HG03175 (cell line): ENCODE results near the gene LPAR3.
"Not testable (repeated sequence)": the region's sequence is repeated elsewhere in the genome, so short reads cannot be mapped to it uniquely, and the experiment has no call there.

Source experiments
- ATAC-seq: cut with Tn5 transposase; IDR thresholded peaks from one replicate; pipeline ENCODE4 v1.9.1; 2021; ENCODE audit warnings: mild to moderate bottlenecking, moderate library complexity; ENCODE audit not compliant: unreplicated experiment

The LPAR3 gene

DNA sequence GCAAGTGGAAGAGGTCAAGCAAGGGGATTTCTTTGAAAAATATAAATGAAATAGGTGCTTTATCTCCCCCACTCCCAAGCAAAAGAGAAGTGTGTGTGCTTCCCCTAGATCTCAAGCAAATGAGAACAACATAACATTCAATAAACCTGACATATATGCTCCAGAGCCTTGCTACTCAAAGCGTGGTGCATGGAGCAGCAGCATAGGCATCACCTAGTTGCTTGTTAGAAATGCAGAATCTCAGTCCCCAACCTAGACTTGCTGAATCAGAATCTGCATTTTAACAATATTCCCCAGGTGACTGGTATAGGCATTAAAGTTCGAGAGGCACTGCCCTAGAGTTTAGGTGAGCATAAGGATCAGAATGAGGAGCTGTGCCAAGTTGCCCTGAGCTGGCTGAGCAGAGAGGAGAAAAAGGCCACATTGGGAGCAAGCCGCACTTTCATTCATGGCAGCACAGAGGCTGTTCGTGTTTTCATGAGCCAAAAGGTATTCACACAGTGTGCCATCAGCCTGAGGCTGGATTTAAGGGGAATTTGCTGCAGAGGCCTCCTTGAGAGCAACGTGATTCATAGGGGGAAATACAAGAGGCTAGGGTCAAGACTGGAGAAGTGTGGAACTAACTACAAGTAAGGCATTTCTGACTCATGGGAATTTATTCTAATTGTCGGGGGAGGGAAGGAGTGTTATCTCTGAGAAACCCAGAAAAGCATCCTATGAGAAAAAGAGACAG is 14.3 kb upstream of the LPAR3 start:
- ATAC-seq: no peak

DNA sequence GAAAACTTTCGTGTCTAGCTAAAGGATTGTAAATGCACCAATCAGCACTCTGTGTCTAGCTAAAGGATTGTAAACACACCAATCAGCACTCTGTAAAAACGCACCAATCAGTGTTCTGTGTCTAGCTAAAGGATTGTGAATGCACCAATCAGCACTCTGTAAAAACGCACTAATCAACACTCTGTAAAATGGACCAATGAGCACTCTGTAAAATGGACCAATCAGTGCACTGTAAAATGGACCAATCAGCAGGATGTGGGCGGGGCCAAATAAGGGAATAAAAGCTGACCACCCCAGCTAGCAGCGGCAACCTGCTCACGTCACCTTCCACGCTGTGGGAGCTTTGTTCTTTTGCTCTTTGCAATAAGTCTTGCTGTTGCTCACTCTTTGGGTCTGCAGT is 9.7 kb upstream of the LPAR3 start:
- ATAC-seq: not testable (repeated sequence)

DNA sequence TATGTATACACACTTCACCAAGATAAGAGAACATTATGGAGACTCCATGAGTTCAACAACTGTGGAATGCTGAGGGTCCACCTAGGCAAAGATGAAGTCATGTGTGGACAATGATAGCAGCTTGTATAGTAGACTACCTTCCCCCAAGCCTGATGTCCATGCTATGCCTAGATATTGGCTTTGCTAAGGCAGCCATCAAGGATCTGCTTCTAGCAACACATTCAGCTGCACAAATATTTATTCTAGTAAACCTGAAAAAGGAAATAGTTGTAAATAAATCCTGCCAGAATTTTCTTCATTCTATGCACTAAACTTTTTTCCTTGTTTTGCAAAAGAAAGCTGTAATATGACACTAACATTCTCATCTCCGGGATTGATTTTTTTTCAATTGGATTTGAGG is 7.0 kb upstream of the LPAR3 start:
- no peak for ATAC-seq

DNA sequence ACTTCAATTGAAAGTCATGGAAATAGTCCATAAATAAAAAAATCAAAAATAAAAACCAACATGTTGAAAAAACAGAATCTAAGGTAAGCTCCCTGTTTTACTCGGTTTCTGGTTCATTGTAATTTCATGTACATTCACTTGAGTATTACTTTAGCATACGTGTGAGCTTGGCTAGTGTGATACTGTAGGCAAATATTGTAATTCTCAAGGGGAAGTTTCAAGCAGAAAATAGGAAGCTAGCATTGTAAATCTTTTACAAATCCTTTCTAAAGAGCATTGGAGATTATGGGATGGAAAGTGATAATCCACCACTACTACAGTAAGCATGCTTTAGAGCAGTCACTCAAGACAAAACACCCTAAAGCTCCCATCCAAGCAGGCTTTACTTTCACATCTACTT is 3.3 kb upstream of the LPAR3 start:
- ATAC-seq: peak; percentile 47

DNA sequence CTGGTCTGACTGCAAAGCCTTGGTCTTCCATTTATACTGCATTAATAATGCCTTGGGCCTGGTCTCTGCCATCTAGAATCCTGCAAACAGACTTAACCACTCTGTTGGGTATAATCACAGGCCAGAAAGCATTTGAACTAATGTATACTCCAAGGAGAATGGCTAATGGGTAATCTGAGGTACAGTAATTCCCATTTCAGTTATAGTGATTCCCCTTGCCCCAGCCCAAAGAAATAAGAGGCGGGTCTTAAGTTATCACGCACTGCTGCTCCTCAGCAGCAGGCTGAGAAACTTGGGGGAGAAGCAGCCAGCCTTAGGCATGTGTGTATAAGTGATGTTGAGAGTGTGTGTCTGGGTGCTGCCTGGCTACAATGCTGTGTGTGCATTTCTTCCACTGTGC is 2.4 kb downstream of the LPAR3 start:
- ATAC-seq: no peak

DNA sequence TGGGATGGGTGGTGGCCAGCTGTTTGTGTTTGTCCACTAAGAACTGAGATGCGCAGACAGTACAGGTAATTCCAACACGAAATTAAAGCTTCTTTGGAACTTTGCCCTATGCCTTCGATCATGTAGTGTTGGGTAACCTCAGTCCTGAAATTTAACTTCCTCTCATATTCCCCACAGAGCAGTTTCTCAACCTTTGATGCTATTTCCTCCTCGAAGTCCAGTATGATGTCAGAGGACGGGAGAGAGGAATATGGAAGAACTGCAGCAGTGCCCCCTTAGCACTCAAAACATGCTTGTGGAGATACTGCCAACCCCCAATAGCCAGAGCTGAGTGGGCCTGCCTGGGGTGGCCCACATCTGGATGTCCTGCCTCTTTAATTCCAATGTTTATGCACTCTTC is 3.6 kb downstream of the LPAR3 start:
- ATAC-seq: no peak

DNA sequence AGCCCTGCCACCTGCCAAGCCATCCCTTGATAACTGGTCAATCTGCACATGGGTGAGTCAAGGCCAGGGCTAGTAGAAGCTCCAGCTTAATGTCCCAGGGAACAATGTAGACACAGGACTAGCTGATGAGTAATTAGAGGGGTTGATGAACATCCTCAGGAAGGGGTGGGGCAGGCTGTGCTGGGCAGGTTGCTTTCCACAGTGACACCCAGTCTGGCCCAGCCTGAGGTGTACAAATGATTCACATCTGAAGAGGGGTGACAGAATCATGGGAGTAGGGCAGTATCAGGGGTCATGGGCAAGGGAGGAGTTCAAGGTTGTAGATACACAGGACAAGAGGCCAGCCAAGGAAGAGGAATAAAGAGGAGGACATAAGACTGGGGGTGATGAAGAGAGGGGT is 4.3 kb downstream of the LPAR3 start:
- ATAC-seq: no peak

DNA sequence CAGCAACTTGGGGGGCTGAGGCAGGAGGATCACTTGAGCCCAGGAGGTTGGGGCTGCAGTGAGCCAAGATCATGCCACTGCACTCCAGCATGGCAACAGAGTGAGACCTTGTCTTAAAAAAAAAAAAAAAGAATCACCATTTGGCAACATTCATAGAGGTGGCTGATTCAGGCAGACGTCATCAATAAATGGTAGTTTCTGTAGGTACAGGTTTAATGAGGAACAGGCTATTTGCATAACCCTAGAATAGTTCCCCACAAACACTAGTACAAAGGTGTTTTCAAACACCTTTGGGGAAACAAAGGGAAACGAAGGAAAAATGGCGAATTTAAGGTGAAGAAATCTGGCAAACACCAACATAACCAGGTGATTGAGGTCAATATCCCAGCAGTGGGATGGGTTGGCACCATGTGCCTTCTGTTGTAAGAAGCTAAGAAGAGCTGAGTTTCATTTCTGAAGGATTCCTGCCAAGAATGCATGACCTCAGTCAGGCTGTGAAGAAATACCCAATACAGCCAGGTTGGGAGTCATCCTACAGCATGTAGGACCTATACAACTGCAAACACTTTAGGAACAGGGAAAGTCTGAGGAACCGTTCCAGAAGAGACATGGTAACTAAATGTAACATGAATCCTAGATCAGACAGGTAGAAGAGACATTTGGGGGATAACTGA is 5.6 kb downstream of the LPAR3 start:
- no peak for ATAC-seq

DNA sequence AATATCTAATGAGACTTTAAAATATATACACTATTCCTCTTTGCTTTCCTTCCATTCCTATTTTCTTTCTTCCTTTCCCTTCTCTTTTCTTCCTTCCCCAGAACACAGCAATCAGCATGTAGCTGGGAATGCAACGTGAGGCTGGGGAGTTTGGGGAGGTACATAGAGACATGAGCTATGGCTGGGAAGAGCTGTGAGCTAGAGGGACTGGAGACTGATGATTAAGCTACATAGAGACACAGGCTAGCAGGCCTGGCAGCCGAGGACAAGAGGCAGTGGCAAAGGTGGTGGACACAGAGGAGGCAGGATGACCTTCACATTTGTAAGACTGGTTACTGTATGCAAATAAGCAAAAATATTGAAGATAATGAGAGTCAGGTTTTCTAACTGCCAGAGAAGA is 7.5 kb downstream of the LPAR3 start:
- ATAC-seq: no peak

DNA sequence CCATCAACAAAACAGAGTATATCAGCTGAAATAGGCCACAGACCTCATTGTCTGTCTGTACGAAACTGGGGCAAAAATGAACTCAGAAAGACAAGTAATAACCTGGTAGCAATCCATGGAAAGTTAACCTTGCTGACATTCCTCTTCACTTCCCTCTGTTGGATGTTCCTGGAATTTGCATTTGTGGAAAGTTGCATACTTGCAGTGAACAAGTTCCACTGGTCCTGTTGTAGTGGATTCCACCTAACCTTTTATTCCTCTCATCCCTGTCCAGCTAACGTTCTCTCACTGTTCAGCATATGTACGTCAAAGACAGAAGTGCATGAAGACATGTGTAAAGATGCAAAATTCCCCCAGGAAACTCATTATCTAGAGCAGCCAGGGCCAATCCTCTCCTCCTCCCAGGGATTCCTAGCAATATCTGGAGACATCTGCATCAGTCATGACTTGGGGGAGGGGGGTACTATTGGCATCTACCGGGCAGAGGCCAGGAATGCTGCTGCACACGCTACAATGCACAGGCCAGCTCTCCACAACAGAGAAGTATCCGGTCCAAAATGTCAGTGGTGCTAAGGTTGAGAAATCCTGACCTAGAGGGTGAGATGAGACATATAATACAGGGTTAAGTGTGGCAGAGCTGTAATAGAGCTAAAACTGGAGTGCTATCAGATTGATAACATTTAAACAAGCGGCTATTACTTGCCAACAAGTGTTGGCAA is 8.2 kb downstream of the LPAR3 start:
- no peak for ATAC-seq

DNA sequence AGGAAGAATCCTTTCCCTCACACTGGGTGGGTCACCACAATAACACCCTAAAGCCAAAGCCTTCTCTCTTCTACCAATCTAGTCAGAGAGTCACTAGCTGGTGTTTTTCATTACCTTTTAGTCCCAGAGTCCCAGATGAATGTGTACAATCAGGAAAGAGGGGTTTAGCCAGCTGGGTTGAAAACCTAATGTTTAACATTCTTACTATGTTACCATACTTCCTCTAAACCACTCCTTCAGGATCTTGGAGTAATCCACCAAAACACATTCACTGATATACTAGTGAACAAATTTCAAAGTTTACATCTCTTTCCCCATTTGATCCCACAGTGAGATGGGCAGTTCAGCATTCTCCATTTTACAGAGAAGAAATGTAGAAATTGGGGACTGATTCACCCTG is 9.7 kb downstream of the LPAR3 start:
- ATAC-seq: no peak

DNA sequence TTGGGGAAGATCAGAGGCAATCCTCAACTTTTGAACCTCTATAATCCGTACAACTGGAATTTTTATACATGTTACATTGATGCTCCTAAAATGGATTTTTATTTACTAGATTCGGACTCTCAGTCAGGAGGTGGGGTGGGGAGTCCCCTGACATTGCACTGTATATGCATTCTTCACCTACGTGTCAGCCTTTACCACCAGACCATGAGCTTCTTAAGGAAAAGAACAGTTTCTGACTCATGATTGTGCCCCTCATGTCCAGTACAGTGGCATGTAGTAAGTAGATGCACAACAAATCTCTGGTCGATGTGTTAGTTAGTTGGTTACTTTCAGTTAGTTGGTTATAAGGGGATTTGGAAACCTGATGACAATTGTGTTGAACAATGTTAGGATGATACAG is 15.4 kb downstream of the LPAR3 start:
- no peak for ATAC-seq

DNA sequence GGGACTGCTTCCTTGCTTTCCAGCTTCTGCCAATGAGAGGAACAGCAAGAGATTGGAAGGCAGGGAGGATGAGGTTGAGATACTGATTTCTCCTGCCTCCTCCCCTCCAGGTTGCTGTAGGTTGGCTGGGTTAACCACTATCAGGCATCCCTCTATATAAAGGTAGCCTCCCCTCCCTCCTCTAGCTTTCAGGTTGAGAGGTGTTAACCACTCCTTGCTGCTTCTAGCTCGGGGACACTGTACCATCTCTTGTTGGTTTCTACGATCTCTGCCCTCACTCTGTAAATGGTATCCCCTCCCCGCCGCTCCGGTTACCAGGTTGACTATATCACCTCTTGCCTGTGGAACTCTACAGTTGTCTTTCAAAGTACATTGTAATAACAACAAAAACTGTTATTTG is 16.7 kb downstream of the LPAR3 start:
- ATAC-seq: no peak

DNA sequence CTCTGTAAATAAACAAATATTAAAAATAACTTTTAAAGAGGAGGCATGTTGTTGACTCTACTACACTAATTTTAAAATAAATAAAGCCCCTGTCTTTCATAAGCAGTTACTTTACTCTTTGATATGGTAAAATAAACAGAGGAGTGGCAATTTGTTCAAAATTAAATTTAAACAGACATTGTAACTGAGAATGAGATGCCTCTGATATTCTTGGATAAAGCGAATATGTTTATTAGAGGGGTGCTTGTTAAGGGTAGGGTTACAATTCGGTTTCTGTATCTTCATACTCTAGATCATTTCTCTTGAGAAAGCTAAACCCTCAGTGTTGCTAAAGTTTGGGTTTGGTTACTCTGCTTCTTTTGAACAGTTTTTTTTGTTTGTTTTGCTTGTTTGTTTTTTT is 19.6 kb downstream of the LPAR3 start:
- ATAC-seq: no peak

DNA sequence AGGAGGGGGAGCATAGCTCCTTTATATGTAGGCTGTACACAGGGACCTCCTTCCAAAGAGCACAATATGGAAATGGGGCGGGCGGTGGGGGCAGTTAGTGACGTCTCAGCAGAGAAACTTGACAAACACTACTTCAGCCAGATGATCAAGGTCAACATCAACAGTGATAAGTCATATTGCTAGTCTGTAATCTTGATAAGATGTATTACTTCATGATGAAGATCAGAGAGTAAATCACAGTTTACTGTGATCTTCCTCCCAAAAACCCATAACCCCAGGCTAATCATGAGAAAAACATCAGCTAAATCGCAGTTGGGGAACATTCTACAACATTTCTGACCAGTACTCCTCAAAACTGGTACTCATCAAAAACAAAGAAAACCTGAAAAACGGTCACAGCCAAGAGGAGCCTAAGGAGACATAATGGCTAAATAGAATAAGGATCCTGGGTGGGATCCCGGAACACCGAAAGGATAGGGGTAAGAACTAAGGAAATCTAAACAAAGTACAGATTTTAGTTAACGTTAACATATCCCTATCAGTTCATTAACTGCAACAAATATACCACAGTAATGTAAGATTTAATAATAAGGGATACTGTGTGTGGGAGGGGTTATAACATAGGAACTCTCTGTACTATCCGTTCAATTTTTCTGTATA is 20.2 kb downstream of the LPAR3 start:
- ATAC-seq: no peak

DNA sequence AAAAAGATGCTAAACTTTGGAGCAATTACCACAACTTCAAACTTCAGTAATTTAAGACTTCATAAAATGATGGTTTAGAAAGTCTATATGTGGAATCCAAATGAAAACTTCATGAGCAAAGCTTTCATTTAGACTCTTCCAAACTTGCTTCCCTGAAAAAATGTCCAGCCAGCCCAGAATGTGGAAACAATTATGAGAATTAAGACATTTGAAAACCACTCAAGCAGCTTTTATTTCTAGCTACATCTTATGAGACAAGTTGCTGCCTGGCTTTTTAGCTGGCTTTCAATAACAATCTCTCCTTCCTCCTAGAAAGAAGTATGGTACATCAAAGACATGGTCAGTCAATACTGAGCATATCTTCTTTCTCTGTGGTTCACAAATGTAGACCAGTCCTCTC is 21.8 kb downstream of the LPAR3 start:
- no peak for ATAC-seq

DNA sequence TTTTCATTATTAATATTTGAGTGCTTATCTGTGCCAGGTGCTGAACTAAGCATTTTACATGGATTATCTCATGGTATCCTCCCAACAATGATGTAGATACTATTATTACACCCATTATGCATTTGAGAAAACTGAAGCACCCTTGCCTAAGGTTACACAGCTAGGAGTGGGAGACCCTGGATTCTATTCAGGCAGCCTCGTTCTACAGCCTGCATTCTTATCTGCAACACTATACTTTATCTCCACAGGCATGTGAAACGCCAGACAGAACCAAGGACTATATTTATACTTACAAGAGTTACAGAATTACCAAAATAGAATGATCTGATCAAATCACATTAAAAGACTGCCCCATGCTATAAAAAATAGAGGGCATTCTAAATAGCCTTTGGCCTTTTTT is 22.4 kb downstream of the LPAR3 start:
- no peak for ATAC-seq

DNA sequence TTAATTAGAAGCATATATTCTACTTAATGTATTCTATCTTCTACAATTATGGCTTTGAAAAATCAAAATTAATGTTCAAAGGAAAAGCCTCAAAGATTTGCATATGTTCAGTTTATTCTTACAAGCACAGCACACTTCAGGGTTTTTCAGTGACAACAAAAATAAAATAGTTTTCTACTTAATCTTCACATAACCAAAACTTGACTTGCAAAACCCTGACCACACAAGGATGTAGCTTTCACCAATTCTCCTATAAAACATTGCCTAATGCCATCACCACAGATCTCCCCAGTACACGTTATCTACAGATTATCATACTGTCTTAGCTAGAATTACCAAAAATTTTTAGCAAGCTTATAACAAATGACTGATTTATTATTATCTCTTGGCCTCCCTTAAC is 23.3 kb downstream of the LPAR3 start:
- ATAC-seq: no peak

DNA sequence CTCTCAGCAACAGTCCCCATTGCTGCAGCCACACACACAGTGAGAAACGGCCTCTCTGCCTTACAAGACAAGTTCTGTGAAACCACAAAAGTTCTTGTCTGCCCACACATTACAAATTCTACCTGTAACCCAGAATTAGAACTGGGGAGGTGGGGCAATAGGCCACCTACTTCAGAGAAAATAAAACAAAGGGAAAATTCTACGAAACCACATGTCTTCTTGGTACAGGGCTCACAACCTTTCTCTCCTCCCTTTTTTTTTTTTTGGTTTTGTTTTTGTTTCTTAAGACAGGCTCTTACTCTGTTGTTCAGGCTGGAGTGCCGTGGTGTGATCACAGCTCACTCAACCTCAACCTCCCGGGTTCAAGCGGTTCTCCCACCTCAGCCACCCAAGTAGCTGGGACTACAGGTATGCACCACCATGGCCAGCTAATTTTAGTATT is 30.2 kb downstream of the LPAR3 start:
- peak; percentile 86 for ATAC-seq

DNA sequence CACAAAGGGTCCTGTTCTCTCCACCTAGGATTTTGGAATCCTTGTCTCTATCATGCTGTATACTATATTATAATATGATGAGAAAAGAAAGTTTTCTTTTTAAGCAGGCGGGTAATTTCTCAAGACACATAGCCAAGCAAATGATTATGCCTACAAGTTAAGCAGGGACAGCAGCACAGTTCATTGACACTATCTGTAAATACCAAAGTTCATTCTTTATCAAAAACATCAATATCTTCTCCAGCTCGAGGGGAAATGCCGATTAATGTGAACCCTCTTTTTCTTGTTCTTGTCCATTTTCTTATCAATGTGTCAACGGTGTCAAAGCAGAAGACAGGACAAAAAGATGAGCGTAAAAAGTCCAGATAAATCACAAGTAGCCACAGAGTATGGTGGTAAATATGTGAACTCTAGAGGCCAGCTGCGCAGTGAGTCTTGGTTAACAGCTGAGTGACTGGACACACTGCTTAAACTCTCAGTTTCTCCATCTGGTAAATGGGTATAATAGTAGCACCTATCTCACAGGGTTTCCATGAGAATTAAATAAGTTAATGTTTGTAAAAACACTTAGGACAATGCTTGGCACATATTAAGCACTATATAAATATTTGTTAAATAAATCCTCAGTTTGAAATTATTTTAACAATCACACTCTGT is 30.9 kb downstream of the LPAR3 start:
- no peak for ATAC-seq

DNA sequence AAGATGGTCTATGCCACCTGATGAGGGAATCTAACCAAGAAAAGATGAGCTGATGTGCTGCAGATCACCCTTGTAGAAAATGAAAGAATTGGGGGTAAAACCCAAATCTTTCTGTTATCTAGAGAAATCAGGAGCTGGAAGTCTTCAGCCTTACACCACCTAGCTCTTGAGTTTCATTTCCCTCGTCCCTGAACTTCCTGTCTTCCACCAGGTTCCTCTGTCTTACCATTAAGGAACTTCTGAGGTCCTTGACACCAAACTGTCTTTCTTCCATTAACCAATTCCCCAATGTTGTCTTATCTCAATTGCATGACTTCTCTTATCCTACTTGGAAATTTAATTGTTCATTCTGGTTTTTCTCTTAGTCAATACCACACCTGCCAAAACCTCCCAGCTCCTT is 31.5 kb downstream of the LPAR3 start:
- no peak for ATAC-seq
